Measurements from ENCODE around the gene RANBP3.

GRCh38 chr19:5905114-5905778, 72.7 kb downstream of the RANBP3 start:
- TF ChIP-seq, protein P1, sequence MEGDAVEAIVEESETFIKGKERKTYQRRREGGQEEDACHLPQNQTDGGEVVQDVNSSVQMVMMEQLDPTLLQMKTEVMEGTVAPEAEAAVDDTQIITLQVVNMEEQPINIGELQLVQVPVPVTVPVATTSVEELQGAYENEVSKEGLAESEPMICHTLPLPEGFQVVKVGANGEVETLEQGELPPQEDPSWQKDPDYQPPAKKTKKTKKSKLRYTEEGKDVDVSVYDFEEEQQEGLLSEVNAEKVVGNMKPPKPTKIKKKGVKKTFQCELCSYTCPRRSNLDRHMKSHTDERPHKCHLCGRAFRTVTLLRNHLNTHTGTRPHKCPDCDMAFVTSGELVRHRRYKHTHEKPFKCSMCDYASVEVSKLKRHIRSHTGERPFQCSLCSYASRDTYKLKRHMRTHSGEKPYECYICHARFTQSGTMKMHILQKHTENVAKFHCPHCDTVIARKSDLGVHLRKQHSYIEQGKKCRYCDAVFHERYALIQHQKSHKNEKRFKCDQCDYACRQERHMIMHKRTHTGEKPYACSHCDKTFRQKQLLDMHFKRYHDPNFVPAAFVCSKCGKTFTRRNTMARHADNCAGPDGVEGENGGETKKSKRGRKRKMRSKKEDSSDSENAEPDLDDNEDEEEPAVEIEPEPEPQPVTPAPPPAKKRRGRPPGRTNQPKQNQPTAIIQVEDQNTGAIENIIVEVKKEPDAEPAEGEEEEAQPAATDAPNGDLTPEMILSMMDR (IDR thresholded peaks at IDR 0.05; ENCODE audit: borderline replicate concordance, extremely low read depth, low read length, poor library complexity, severe bottlenecking) = no peak
- TF ChIP-seq EZH2 (IDR thresholded peaks at IDR 0.05; ENCODE audit: borderline replicate concordance, low read depth, low read length, severe bottlenecking) = no peak
